PFSK-1 (cell line): ENCODE data around the gene OGDHL. TPM values are rescaled to one million over a fixed set of nuclear protein-coding genes. Genes with fewer than 3 reads are reported as not detected.

ENCODE experiments used
- FOXP2 ChIP-seq: optimal IDR thresholded peaks from 2 replicates; pipeline ENCODE3; 2011; ENCODE audit warnings: borderline replicate concordance, control low read depth, inconsistent platforms; ENCODE audit not compliant: insufficient read depth; ENCODE audit errors: extremely low read length, extremely low read depth
- POLR2AphosphoS5 ChIP-seq: IDR thresholded peaks from 2 replicates; pipeline ENCODE4 v1.6.1; 2012; ENCODE audit warnings: low read depth, mild to moderate bottlenecking, control low read depth, low read length, moderate library complexity
- SIN3A ChIP-seq: IDR thresholded peaks from 2 replicates; pipeline ENCODE4 v1.6.1; 2012; ENCODE audit warnings: mild to moderate bottlenecking, low read length, moderate library complexity, borderline replicate concordance; ENCODE audit not compliant: insufficient read depth
- TAF1 ChIP-seq: IDR thresholded peaks from 2 replicates; pipeline ENCODE4 v1.6.1; 2012; ENCODE audit warnings: low read length, control low read depth, borderline replicate concordance; ENCODE audit not compliant: insufficient read depth
- polyA plus RNA-seq: library from polyadenylated mRNA; unstranded; fragments of >200 nt; gene quantifications from one replicate; pipeline ENCODE4 v1.2.1, GENCODE V29; 2012; ENCODE audit warnings: low read depth, missing spikeins; ENCODE audit not compliant: insufficient read length
- TF ChIP-seq, protein P1 (sequence below), 2 experiments: IDR thresholded peaks; 2 replicates each; pipeline versions ENCODE4 v1.6.1 to v1.8.0; 2011 to 2012; ENCODE audit warnings: low read depth in 2 of 2, low read length in 2 of 2, control low read depth in 1 of 2, inconsistent platforms in 1 of 2, mild to moderate bottlenecking in 1 of 2, moderate library complexity in 1 of 2; ENCODE audit not compliant: insufficient read depth in 1 of 2

Gene OGDHL
- polyA plus RNA-seq: 0.88 TPM

- TF ChIP-seq FOXP2 (peak; percentile 91), SIN3A (peak; percentile 60; the same call in 1 of the 2 replicates), TAF1 (no peak), POLR2AphosphoS5 (no peak)
- TF ChIP-seq, protein P1, sequence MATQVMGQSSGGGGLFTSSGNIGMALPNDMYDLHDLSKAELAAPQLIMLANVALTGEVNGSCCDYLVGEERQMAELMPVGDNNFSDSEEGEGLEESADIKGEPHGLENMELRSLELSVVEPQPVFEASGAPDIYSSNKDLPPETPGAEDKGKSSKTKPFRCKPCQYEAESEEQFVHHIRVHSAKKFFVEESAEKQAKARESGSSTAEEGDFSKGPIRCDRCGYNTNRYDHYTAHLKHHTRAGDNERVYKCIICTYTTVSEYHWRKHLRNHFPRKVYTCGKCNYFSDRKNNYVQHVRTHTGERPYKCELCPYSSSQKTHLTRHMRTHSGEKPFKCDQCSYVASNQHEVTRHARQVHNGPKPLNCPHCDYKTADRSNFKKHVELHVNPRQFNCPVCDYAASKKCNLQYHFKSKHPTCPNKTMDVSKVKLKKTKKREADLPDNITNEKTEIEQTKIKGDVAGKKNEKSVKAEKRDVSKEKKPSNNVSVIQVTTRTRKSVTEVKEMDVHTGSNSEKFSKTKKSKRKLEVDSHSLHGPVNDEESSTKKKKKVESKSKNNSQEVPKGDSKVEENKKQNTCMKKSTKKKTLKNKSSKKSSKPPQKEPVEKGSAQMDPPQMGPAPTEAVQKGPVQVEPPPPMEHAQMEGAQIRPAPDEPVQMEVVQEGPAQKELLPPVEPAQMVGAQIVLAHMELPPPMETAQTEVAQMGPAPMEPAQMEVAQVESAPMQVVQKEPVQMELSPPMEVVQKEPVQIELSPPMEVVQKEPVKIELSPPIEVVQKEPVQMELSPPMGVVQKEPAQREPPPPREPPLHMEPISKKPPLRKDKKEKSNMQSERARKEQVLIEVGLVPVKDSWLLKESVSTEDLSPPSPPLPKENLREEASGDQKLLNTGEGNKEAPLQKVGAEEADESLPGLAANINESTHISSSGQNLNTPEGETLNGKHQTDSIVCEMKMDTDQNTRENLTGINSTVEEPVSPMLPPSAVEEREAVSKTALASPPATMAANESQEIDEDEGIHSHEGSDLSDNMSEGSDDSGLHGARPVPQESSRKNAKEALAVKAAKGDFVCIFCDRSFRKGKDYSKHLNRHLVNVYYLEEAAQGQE (IDR thresholded peaks at IDR 0.05; ENCODE audit: insufficient read depth in 1 of 2, low read depth in 2 of 2, low read length in 2 of 2): peak; percentile 98 to 99
Measured at GRCh38 chr10:49761789-49762565, at the start of gene OGDHL. TSS of gene OGDHL (minus strand) at chr10:49762323. CDS start at chr10:49758592, 3,731 bp downstream.

DNA sequence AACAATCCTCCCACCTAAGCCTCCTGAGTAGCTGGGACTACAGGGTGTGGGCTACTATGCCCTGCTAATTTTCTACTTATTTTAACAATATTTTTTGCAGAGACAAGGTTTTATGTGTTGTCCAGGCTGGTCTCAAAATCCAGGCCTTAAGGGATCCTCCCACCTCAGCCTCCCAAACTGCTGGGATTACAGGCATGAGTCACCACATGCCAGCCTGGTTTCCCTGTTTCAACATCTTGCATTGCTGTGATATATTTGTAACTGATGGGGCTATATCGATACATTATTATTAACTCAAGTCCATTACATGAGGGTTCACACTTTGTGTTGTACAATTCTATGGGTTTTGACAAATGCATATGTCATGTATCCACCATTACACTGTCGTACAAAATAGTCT is 41.9 kb upstream of the OGDHL start:
- TF ChIP-seq POLR2AphosphoS5 (no peak), TAF1 (no peak), SIN3A (no peak)
- TF ChIP-seq, protein P1 (IDR thresholded peaks at IDR 0.05; ENCODE audit: insufficient read depth in 1 of 2, low read depth in 2 of 2, low read length in 2 of 2): no peak

GRCh38 chr10:49798275-49798674 is 36.2 kb upstream of the OGDHL start:
- TF ChIP-seq FOXP2 (no peak), SIN3A (no peak), TAF1 (no peak), POLR2AphosphoS5 (no peak)
- TF ChIP-seq, protein P1 (IDR thresholded peaks at IDR 0.05; ENCODE audit: insufficient read depth in 1 of 2, low read depth in 2 of 2, low read length in 2 of 2): no peak

DNA sequence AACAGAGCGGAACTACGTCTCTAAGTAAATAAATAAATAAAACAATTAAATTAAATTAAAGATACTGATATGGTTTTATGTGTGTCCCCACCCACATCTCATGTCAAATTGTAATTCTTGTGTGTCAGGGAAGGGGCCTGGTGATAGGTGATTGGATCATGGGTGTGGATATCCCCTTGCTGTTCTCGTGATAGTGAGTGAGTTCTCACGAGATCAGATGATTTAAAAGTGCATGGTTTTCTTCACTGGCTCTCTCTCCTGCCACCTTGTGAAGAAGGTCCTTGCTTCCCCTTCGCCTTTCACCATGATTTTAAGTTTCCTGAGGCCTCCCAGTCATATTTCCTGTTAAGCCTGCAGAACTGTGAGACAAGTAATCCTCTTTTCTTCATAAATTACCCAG is 29.0 kb upstream of the OGDHL start:
- no peak for TF ChIP-seq FOXP2
- no peak for TF ChIP-seq POLR2AphosphoS5
- no peak for TF ChIP-seq TAF1
- no peak for TF ChIP-seq SIN3A
- TF ChIP-seq, protein P1 (IDR thresholded peaks at IDR 0.05; ENCODE audit: insufficient read depth in 1 of 2, low read depth in 2 of 2, low read length in 2 of 2): no peak
